A549 (cell line): ENCODE data around the gene C1QTNF9. TPM values are rescaled to one million over a fixed set of nuclear protein-coding genes. Genes with fewer than 3 reads are reported as not detected.

Source experiments
- ATAC-seq, 2 experiments: fragments of 200-7000 bp in 1 of 2; fragments of >200 bp in 1 of 2; cut with Nextera tagmentation in 1 of 2; cut with Tn5 transposase in 1 of 2; 3 replicates each; pipeline versions ENCODE4 v1.8.0 to v1.9.1; 2018 to 2020; ENCODE audit warnings: mild to moderate bottlenecking in 1 of 2, moderate library complexity in 1 of 2
- CTCF ChIA-PET: fragments of 300-600 bp; sonication (Branson Sonifier 250); formaldehyde crosslinking; extraction: SDS; loops from one replicate; lab custom pipeline; 2021; ENCODE audit warnings: antibody characterized with exemption, inconsistent platforms; lab: Yijun Ruan, JAX
- POLR2A ChIA-PET: fragments of 350-600 bp; formaldehyde crosslinking; extraction: SDS; loops from one replicate; lab custom pipeline; 2021; ENCODE audit warnings: antibody characterized with exemption, inconsistent platforms; lab: Yijun Ruan, JAX
- DNase-seq, 2 experiments: peaks; one replicate each; pipeline versions ENCODE4 v3.0.0 to v3.0.0-alpha.2; 2011 to 2016; ENCODE audit warnings: low read depth in 1 of 2, low spot score in 1 of 2
- FAIRE-seq: peaks from 2 replicates; lab custom pipeline; 2011; peaks lifted over from hg19 to GRCh38; lab: Jason Lieb, UNC
- H3K27ac ChIP-seq, 2 experiments: fragments of >200 bp; sonication (Bioruptor Twin); formaldehyde crosslinking; 3 replicates each; pipeline ENCODE4 v1.5.1; 2016 to 2017
- H3K4me1 ChIP-seq: fragments of >200 bp; sonication (Bioruptor Twin); formaldehyde crosslinking; 3 replicates; pipeline ENCODE4 v1.6.1; 2016
- H3K4me2 ChIP-seq: fragments of >200 bp; sonication (Bioruptor Twin); formaldehyde crosslinking; 3 replicates; pipeline ENCODE4 v1.6.1; 2016
- H3K4me3 ChIP-seq: fragments of >200 bp; sonication (Bioruptor Twin); formaldehyde crosslinking; 3 replicates; pipeline ENCODE4 v1.5.1; 2016
- H3K9me3 ChIP-seq: fragments of >200 bp; sonication (Bioruptor Twin); formaldehyde crosslinking; 3 replicates; pipeline ENCODE4 v1.6.1; 2016
- E2F6 ChIP-seq: IDR thresholded peaks from 2 replicates; pipeline ENCODE4 v1.6.1; 2012; ENCODE audit warnings: low read depth, borderline replicate concordance
- ELK1 ChIP-seq: fragments of 150-350 bp; IDR thresholded peaks from 2 replicates; pipeline ENCODE4 v1.6.1; 2014; ENCODE audit warnings: low read depth, mild to moderate bottlenecking, low read length
- FOSL2 ChIP-seq, 2 experiments: fragments of 450-650 bp in 1 of 2; fragments of >200 bp in 1 of 2; sonication (Bioruptor Twin) in 1 of 2; formaldehyde crosslinking; IDR thresholded peaks; 2 replicates each; pipeline versions ENCODE4 v1.5.0 to v1.6.1; 2016 to 2020; ENCODE audit warnings: mild to moderate bottlenecking in 1 of 2, moderate library complexity in 1 of 2
- FOXS1 ChIP-seq: fragments of 250-450 bp; sonication (Bioruptor Pico); IDR thresholded peaks from 2 replicates; pipeline ENCODE4 v1.5.0; 2020; ENCODE audit warnings: mild to moderate bottlenecking, moderate library complexity
- HMGXB4 ChIP-seq: fragments of 250-450 bp; sonication (Bioruptor Pico); IDR thresholded peaks from 2 replicates; pipeline ENCODE4 v1.5.0; 2021; ENCODE audit warnings: mild to moderate bottlenecking, moderate library complexity, borderline replicate concordance
- HOXB13 ChIP-seq: fragments of 250-450 bp; sonication (Bioruptor Pico); IDR thresholded peaks from 2 replicates; pipeline ENCODE4 v1.5.0; 2020; ENCODE audit warnings: low read depth, mild to moderate bottlenecking, moderate library complexity
- JUN ChIP-seq, 2 experiments: fragments of >200 bp; sonication (Bioruptor Twin); formaldehyde crosslinking; IDR thresholded peaks; 2 replicates in 1 of 2; 3 replicates in 1 of 2; pipeline ENCODE4 v1.6.1; 2016 to 2017
- JUNB ChIP-seq: fragments of >200 bp; sonication (Bioruptor Twin); formaldehyde crosslinking; IDR thresholded peaks from 2 replicates; pipeline ENCODE4 v1.6.1; 2016
- KDM5A ChIP-seq: fragments of 200-600 bp; sonication (generic); IDR thresholded peaks from 2 replicates; pipeline ENCODE4 v1.6.1; 2016; ENCODE audit warnings: antibody characterized with exemption, mild to moderate bottlenecking
- MAFK ChIP-seq: fragments of 450-650 bp; IDR thresholded peaks from 2 replicates; pipeline ENCODE4 v1.6.1; 2014; ENCODE audit not compliant: partially characterized antibody
- MAX ChIP-seq: IDR thresholded peaks from 2 replicates; pipeline ENCODE4 v1.6.1; 2012
- NPAS2 ChIP-seq: fragments of 250-450 bp; sonication (Bioruptor Pico); IDR thresholded peaks from 2 replicates; pipeline ENCODE4 v1.8.0; 2022; ENCODE audit warnings: mild to moderate bottlenecking, moderate library complexity, borderline replicate concordance
- NR3C1 ChIP-seq: fragments of >200 bp; sonication (Bioruptor Twin); formaldehyde crosslinking; IDR thresholded peaks from 3 replicates; pipeline ENCODE4 v1.6.1; 2017
- PBX3 ChIP-seq: IDR thresholded peaks from 2 replicates; pipeline ENCODE4 v1.6.1; 2012
- POLR2AphosphoS2 ChIP-seq: conservative IDR thresholded peaks from 2 replicates; pipeline ENCODE4 v1.6.1; 2012; ENCODE audit warnings: low read length, improper control_type of control experiment, inconsistent platforms
- RAD21 ChIP-seq, 2 experiments: fragments of >200 bp in 1 of 2; sonication (Bioruptor Twin) in 1 of 2; formaldehyde crosslinking in 1 of 2; IDR thresholded peaks in 1 of 2; conservative IDR thresholded peaks in 1 of 2; 2 replicates in 1 of 2; 3 replicates in 1 of 2; pipeline ENCODE4 v1.6.1; 2012 to 2018; ENCODE audit warnings: inconsistent platforms in 1 of 2
- REST ChIP-seq: fragments of 200-600 bp; sonication (generic); IDR thresholded peaks from 2 replicates; pipeline ENCODE4 v1.6.1; 2016; ENCODE audit warnings: antibody characterized with exemption, mild to moderate bottlenecking, moderate library complexity
- TFCP2L1 ChIP-seq: fragments of 250-450 bp; sonication (Bioruptor Pico); IDR thresholded peaks from 2 replicates; pipeline ENCODE4 v1.5.0; 2021; ENCODE audit warnings: mild to moderate bottlenecking
- ZFP36 ChIP-seq: fragments of 450-650 bp; IDR thresholded peaks from 2 replicates; pipeline ENCODE4 v1.6.1; 2014; ENCODE audit warnings: borderline replicate concordance; ENCODE audit not compliant: partially characterized antibody
- ZNF302 ChIP-seq: fragments of 250-450 bp; sonication (Bioruptor Pico); IDR thresholded peaks from 2 replicates; pipeline ENCODE4 v1.9.0; 2021; ENCODE audit warnings: inconsistent platforms, mild to moderate bottlenecking, moderate library complexity
- WGBS: methylation state at CpG from one replicate; pipeline ENCODE4 v1.1.6; 2017; ENCODE audit errors: missing lambda C conversion rate; 5-methylcytosine and 5-hydroxymethylcytosine counted together
- polyA plus RNA-seq, 4 experiments: library from polyadenylated mRNA; depleted of rRNA in 3 of 4; stranded (reverse); fragments of >200 nt; fragmentation: RNase III in 1 of 4; extraction: RNeasy Plus Mini Kit Qiagen cat#74134 plus additional on column Dnase treatment in 1 of 4; gene quantifications; 2 replicates in 3 of 4; 3 replicates in 1 of 4; pipeline ENCODE4 v1.2.3, GENCODE V29; 2011 to 2017

C1QTNF9 gene
- polyA plus RNA-seq, 2 of the 4 experiments (the other 2 are of a cell fraction) = not detected

- ChIA-PET POLR2A (no interaction called here), CTCF (no interaction called here)
- Histone ChIP-seq H3K9me3 (no peaks in the 10 kb centered on the region), H3K4me1 (peaks cover 12% of the 10 kb centered on the region; the same call in 2 of the 3 replicates), H3K27ac (no peak overlapping the region), H3K4me2 (no peak overlapping the region), H3K4me3 (no peak overlapping the region)
- TF ChIP-seq JUN (IDR thresholded peaks at IDR 0.05) (no peak), ELK1 (no peak), PBX3 (no peak), FOXS1 (CRISPR knock-in tag) (no peak), TFCP2L1 (no peak), NPAS2 (no peak), POLR2AphosphoS2 (no peak)
- FAIRE-seq (no peak), DNase-seq (no peak), ATAC-seq (no peak)
- WGBS = 85% methylated on average over 7 of the region's 7 CpGs
Observed at GRCh38 chr13:24273926-24274325, 35.5 kb upstream of the C1QTNF9 start.

- Histone ChIP-seq H3K4me1 (peaks cover 12% of the 10 kb centered on the region; the same call in 2 of the 3 replicates), H3K4me3 (no peak overlapping the region), H3K27ac (no peak overlapping the region), H3K9me3 (no peaks in the 10 kb centered on the region), H3K4me2 (no peak overlapping the region)
- ATAC-seq (no peak), DNase-seq (no peak), FAIRE-seq (no peak)
- ChIA-PET POLR2A (no interaction called here), CTCF (no interaction called here)
- 93% methylated on average over 6 of the region's 6 CpGs for WGBS
- no peak for TF ChIP-seq NPAS2
- no peak for TF ChIP-seq RAD21 (conservative IDR thresholded peaks at IDR 0.05 in 1 of 2, IDR thresholded peaks at IDR 0.05 in 1 of 2)
- no peak for TF ChIP-seq MAX
- no peak for TF ChIP-seq REST
- no peak for TF ChIP-seq E2F6
- TF ChIP-seq HMGXB4 = no peak
- TF ChIP-seq JUNB = no peak
- TF ChIP-seq HOXB13 (CRISPR knock-in tag) = no peak
- no peak for TF ChIP-seq MAFK
- TF ChIP-seq ZFP36 = no peak
- no peak for TF ChIP-seq FOXS1 (CRISPR knock-in tag)
- no peak for TF ChIP-seq FOSL2 (IDR thresholded peaks at IDR 0.05)
- TF ChIP-seq FOSL2 (CRISPR knock-in tag; IDR thresholded peaks at IDR 0.05) = no peak
- TF ChIP-seq NR3C1 = no peak
- TF ChIP-seq KDM5A = no peak
- no peak for TF ChIP-seq ELK1
- TF ChIP-seq ZNF302 (CRISPR knock-in tag) = no peak
Observed at GRCh38 chr13:24274452-24275021, 34.8 kb upstream of the C1QTNF9 start.
